Raji (cell line): ENCODE data around the gene PTPRR.

ENCODE experiments used
- POLR2A ChIP-seq: IDR thresholded peaks from 2 replicates; pipeline ENCODE4 v1.6.1; 2011; ENCODE audit warnings: low read depth, low read length, control low read depth; ENCODE audit not compliant: insufficient read depth

The PTPRR gene

DNA sequence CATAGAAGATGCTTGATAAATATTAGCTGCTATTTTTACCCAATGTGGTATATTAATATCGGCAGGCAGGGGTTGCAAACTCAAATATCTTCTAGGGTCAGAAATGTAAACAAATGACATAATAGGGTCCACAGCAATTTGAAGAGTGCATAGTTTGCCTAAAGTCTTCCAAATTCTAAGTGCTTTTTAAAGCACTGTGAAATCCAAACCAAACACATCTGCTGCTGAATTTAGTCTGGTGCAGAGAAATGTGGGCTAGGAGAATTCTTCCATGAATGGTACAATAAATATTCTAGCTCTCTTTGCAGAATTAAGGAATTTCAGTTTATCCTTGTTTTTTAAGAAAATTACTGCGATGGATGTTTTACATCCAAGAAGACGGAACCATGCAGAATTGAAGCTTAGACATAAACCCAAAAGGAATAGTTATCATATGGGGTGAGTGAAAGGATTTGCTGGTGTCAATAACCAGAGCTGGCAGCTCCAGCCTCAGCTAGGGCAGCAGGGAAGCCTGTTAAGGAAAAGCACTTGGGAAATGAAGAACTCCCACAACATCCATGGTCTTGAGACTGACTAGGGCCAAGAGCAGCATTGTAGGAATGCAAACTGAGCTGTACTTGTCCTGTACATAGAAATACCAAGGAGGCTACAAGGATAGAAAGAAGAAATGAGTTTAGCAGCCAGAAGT lies 65.5 kb downstream of the PTPRR start:
- no peak for TF ChIP-seq POLR2A

DNA sequence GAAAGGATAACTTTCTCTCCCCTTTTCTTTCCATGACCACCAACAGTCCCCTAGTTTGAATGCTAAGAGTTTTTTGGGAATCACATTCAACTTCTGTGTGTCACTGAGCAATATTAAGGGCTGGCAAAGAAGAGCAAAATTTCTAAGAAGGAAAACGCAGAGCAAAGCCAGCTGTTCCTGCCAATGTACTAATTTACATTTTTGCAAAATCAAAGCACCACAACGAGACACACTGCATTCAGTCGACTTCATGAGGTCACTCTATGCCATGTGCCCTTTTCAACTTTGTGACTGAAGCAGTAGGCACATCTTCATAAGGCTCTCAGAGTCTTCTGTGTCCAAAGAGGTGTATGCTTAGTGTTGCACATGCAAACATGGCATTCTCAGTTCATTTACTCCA lies 66.4 kb downstream of the PTPRR start:
- no peak for TF ChIP-seq POLR2A

DNA sequence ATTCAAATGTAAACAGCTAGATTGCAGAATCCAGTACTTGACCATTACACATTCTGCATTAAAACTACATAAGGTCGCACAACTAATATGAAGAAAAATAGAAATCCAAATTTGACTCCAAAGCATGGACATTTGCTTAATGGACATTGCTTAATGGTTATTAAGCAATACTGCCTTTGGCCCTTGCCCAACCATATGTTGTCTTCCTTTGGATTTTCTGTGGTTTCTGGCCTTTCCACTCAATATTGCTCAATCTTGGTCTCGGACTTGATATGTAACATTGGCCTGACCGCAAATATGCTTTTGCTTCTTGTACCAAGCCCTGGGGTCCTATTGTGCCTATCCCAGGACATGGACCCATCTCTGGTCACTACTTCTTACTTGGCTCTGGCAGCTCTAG lies 67.2 kb downstream of the PTPRR start:
- TF ChIP-seq POLR2A = no peak

DNA sequence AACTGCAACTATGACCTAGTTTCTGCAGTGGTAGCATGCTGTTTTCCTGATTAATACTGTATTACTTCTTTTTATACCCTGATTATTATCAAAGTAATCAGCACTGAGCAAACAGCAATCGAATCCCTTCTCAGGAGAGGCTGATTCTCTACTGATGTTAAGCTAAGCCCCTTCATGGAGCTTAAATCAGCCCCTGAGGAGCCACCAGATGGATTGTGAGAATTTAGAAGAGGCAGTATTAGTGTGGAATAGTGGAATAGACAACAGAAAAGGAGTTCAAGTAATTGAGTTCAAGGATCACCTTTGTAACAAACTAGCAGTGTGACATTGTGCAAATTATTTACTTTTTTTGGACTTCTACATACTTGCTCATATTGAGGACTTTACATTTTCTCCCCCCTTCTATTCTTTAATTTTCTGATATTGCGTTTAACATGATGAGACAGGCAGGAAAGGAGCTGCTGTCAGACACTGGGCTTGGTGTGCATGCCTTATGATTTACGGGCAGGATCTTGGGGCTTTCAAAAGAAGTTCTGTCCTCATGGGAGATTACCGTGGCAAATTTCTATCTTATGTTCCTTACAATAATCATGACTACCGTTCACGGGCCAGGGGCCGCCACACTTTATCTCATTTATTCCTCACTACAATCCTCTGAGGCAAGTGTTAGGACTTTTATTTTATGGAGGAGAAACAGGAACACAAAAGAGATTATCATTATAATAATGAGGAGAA lies 68.0 kb downstream of the PTPRR start:
- no peak for TF ChIP-seq POLR2A

DNA sequence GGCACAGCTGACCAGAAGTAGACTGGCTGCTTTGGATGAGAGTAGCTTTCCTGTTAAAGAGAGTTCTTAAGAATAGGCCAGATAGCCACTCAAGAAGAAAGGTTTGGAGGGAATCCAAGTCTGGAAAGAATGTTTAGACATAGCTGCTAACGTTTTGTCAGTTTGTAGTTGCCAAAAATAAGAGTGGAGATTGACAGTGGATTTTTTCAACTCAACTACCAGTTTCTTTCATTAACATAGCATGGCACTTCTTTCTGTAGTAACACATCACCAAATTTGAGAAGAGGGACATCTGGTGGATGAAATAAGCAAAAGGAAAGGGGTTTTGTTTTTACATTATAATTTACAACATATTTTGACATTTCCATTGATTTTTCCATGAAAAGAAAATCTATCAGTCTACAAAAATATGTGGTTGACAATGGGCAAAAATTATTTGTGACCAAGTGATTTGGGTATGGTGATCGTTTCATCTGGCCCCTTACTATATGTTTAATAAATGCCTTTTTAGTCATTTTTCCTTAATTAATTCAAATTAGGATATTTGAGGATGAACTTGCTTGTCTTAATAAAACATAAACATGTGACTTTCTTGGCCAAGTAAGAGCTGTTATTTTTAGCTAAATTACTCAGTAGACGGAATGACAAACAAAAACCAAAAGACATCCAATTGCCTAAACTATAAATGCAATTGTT lies 71.1 kb downstream of the PTPRR start:
- TF ChIP-seq POLR2A = no peak

DNA sequence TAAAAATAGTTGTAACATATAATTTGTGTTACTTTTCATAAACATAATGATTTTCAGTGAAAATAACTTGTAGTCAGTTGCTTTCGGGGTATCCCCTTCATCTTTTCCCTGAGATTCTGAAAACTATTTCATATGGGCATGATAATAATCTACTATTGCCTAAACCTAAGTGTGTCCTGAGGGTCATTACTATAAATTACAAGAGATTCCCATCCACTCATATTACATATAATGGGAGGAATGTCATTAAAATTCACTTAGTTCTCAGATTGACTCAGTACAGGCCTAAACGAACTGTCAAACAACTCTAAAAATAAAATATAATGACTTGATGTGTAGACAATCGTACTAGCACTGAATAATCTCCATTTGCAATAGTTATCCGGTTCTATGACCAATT lies 72.7 kb downstream of the PTPRR start:
- no peak for TF ChIP-seq POLR2A

DNA sequence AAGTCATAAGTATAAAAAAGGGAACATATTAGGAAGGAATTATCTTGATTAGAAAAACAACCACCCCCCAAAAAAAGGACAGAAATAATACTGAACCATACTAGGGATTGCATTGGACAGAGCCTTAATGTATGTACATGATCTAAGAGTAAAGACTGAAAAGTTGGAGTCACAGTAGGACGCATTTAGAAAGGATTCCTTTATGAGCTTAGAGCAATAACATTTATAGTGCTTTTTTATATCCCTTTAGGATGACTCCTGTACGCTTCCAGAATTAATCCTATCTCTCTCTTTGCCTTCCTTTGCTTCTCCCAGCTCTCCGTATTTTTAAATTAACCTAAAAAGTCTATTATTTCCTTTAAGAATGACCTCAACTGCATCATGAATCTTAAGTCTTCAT lies 75.3 kb downstream of the PTPRR start:
- no peak for TF ChIP-seq POLR2A

DNA sequence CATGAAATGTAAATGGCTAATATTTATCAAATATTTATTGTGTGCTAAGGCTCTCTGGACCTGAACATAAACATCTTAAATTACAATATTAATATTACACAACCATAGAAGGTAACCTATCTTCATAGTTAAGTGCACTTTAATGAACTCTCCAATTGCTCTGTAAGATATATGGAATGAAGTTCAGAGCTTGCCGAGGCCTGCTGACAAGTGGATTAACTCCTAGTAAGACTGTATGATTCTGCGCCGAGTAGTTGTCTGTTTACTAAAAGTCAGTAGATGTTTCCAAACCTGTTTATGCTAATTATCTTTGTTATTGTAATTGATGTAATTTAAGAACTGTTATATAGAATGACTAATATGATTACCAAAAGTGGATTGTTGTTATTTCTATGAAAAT lies 77.2 kb downstream of the PTPRR start:
- no peak for TF ChIP-seq POLR2A

DNA sequence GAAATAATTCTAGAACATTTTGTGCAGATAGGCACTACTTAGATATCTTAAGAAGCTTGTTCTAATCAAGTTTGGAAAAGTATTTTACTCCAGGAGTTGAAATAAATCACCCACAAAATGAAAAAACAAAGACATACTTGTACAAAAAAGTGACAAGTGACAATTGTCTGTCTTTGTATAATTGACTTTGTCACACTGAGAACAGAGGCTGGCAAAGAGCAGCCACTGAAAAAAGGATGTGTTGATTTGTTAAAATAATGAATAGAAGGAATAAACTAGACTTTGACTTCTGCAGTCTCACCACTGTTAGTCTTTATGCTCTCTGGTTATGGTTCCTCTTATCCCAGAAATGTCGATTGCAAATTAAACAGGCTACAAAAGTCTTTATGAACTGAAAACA lies 77.6 kb downstream of the PTPRR start:
- TF ChIP-seq POLR2A = no peak

DNA sequence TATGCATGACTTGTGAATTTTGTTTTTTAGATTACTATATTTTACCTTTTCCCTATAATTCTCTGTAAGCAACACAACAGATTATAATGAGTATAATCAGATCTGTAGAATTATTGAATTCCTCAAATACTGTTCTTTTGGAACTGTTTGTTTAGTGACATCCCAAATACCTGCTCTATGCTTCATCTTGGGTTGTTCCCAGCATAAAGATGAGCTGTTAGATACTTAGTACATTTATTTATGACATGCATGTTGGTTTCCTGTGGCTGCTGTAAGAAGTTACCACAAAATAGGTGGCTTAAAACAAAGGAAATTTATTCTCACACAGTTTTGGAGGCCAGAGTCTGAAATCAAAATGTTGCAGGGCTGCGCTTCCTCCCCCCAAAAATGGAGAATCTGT lies 78.4 kb downstream of the PTPRR start:
- no peak for TF ChIP-seq POLR2A

DNA sequence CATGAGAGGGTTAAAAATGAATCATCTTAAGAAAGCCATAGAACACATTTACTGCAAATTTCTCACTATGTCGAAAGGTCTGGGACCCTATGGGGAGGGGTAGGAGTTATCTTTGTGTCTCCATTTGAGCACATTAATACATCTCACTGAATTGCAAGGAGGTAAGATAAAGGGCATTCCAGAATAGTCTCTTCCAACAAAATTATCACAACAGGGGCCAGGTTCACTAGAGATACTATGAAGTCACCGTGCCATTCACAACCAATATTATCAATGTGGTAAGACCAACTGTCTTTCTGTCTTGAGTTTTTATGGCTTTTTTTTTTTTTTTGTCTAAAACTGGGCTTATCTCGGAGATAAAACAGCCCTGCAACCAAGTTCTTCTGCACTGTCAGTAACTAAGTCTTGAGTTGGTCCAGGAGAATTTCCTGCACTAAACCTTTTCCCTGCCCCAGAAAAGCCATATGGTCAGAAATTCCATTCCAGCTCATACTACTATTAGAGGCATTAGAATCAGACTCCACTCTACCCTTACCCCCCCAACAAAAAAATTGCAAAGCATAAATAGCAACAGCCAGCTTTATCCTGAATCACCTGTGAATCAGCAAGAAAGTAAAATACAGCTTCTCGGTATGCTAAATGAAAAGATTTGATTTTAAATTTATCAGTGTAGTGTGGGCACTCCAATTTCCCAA lies 79.7 kb downstream of the PTPRR start:
- TF ChIP-seq POLR2A = no peak

DNA sequence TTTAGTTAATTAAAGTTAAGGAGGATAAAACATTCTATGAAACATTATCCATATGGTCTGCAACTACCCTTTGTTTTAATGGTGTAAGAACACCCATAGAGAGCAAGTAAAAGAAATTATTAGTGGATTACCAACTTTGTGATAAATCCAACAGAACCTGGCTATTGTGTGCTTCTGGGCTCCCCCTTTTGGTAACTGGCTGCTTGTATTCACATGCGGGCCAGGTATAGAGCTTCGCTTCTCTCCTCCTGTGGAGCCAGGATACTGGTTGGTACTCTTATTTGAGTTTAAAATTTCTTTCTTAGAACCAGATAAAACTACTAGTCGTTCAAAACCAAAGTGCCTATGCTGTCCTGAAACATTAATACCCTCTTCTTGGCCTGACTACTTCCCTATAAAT lies 81.0 kb downstream of the PTPRR start:
- no peak for TF ChIP-seq POLR2A

DNA sequence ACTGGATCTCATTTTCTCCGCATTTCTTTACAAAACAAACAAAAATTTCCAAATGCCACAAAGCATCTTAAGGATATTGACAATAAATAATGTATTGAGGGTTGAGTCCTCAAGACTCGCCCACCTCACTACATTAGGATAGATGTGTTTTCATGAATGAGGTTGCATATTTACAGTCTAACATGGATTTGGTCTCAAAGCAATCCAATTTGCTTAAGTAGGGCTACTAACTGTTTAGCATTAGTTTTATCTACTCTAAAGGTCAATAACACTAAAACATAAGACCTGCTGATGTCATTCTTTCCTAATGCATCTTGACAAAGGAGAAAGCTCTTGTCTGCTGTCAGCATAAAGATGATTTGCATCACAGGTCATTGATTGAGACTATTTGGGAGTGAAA lies 82.4 kb downstream of the PTPRR start:
- no peak for TF ChIP-seq POLR2A

DNA sequence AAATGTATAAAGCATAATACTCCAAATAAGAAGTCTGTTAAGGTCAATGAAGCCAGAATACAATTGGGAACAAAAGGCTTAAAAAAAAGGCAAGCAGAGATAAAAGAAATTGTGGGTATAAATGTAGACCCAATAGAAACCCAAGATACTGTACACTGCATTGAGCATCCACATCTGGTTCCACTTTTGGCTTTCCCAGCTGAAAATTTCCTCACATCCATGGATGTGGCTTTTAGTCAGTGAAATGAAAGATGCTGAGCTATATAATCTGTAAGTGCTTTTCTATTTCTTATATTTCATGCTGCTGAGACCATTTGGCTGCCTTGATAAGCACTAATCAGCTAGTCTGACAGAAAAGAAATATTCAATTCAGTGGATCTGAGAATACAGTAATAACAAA lies 83.5 kb downstream of the PTPRR start:
- no peak for TF ChIP-seq POLR2A

DNA sequence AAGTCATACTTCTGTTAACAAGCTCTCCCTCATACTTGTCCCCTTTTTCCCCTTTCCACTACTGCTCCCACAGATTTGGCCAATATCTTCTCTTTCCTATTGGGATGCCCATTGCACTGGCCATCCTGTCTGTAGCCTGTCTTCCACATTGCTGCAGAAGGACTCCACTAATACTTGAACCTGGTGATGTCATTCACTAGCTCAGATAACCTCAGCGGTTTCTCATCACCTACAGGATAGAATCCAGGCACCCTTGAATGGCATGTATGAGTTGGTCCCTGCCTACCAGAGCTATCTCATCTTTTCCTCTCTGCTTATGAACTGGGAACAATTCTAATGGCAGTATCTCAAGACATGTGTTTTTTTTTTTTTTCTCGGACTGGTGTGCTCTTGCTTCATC lies 84.6 kb downstream of the PTPRR start:
- TF ChIP-seq POLR2A = no peak

DNA sequence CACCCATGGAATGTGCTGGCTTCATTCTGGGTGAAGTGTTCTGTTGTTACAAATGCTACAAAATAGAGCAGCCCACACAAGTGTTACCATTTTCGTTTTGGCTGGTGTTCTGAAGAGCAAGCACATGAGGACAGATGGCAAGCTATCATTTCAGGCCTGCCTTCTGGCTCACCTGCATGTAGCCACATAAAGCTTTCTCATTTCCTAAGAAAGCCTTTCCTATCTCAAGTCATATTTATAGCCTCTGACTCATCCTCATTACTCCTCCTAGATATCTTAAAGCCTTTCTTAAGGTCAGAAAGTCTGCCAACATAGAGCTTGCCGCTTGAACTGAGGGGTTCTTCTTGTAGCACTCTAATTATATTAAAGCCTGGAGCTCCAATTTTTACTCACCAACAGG lies 89.0 kb downstream of the PTPRR start:
- no peak for TF ChIP-seq POLR2A
